H9 (cell line): ENCODE data around the gene SF3B3. TPM values are rescaled to one million over a fixed set of nuclear protein-coding genes. Genes with fewer than 3 reads are reported as not detected.
A peak's percentile ranks its signal among the peaks of the same experiment; 100 is the strongest.

ENCODE experiments used
- DNase-seq: peaks from one replicate; pipeline ENCODE4 v3.0.0-alpha.2; 2017
- H2AFZ ChIP-seq: one replicate; pipeline ENCODE4 v1.6.1; 2013; ENCODE audit warnings: mild to moderate bottlenecking, low read length, control low read depth, moderate library complexity
- H2AK5ac ChIP-seq: 2 replicates; pipeline ENCODE4 v1.6.1; 2013; ENCODE audit warnings: low read length, control low read depth, mixed read lengths; ENCODE audit not compliant: insufficient read length
- H2BK120ac ChIP-seq: one replicate; pipeline ENCODE4 v1.6.1; 2013; ENCODE audit warnings: low read depth, mild to moderate bottlenecking, low read length, control low read depth, inconsistent platforms; ENCODE audit not compliant: poor library complexity, severe bottlenecking
- H2BK12ac ChIP-seq: 2 replicates; pipeline ENCODE4 v1.6.1; 2013; ENCODE audit warnings: low read length, control low read depth, mixed read lengths, low read depth; ENCODE audit not compliant: insufficient read length
- H2BK15ac ChIP-seq: 2 replicates; pipeline ENCODE4 v1.6.1; 2013; ENCODE audit warnings: low read depth, low read length, control low read depth
- H2BK20ac ChIP-seq: one replicate; pipeline ENCODE4 v1.6.1; 2013; ENCODE audit warnings: low read depth, mild to moderate bottlenecking, low read length, control low read depth, inconsistent platforms; ENCODE audit not compliant: poor library complexity, severe bottlenecking
- H2BK5ac ChIP-seq: 2 replicates; pipeline ENCODE4 v1.6.1; 2013; ENCODE audit warnings: low read length, control low read depth, mixed read lengths; ENCODE audit not compliant: insufficient read length
- H3K14ac ChIP-seq: 2 replicates; pipeline ENCODE4 v1.6.1; 2013; ENCODE audit warnings: low read length, control low read depth; ENCODE audit not compliant: insufficient read depth
- H3K18ac ChIP-seq: 2 replicates; pipeline ENCODE4 v1.6.1; 2013; ENCODE audit warnings: low read depth, mild to moderate bottlenecking, mixed read lengths, low read length, control low read depth; ENCODE audit not compliant: insufficient read length
- H3K23ac ChIP-seq: 2 replicates; pipeline ENCODE4 v1.6.1; 2013; ENCODE audit warnings: low read length, control low read depth, mixed read lengths, low read depth; ENCODE audit not compliant: insufficient read length
- H3K23me2 ChIP-seq: 2 replicates; pipeline ENCODE4 v1.6.1; 2013; ENCODE audit warnings: low read depth, mild to moderate bottlenecking, mixed read lengths, low read length, control low read depth; ENCODE audit not compliant: insufficient read length, poor library complexity, severe bottlenecking
- H3K27ac ChIP-seq: 2 replicates; pipeline ENCODE4 v1.5.1; 2013; ENCODE audit warnings: low read length, control low read depth, mixed read lengths, low read depth; ENCODE audit not compliant: insufficient read length
- H3K27me3 ChIP-seq: 2 replicates; pipeline ENCODE4 v1.6.1; 2013; ENCODE audit warnings: low read length, control low read depth, inconsistent platforms; ENCODE audit not compliant: insufficient read depth
- H3K4ac ChIP-seq: 2 replicates; pipeline ENCODE4 v1.6.1; 2013; ENCODE audit warnings: low read depth, mild to moderate bottlenecking, control low read depth, inconsistent platforms, low read length, moderate library complexity
- H3K4me1 ChIP-seq: 2 replicates; pipeline ENCODE4 v1.6.1; 2013; ENCODE audit warnings: low read length, control low read depth, inconsistent platforms; ENCODE audit not compliant: insufficient read depth
- H3K4me2 ChIP-seq: 2 replicates; pipeline ENCODE4 v1.6.1; 2013; ENCODE audit warnings: low read length, control low read depth, mixed read lengths; ENCODE audit not compliant: insufficient read length, insufficient read depth
- H3K56ac ChIP-seq: 2 replicates; pipeline ENCODE4 v1.6.1; 2013; ENCODE audit warnings: low read depth, mild to moderate bottlenecking, mixed read lengths, low read length, control low read depth; ENCODE audit not compliant: insufficient read length
- H3K79me1 ChIP-seq: 2 replicates; pipeline ENCODE4 v1.6.1; 2013; ENCODE audit warnings: low read depth, mild to moderate bottlenecking, moderate library complexity, low read length, control low read depth, inconsistent platforms; ENCODE audit not compliant: insufficient read depth, poor library complexity, severe bottlenecking
- H3K79me2 ChIP-seq: 2 replicates; pipeline ENCODE4 v1.6.1; 2013; ENCODE audit warnings: low read length, control low read depth, inconsistent platforms; ENCODE audit not compliant: insufficient read depth
- H3K9ac ChIP-seq: 2 replicates; pipeline ENCODE4 v1.6.1; 2013; ENCODE audit warnings: low read length, control low read depth, mixed read lengths; ENCODE audit not compliant: insufficient read length; ENCODE audit errors: extremely low read depth
- H3K9me3 ChIP-seq: one replicate; pipeline ENCODE4 v1.6.1; 2013; ENCODE audit warnings: low read depth, low read length, inconsistent platforms; ENCODE audit not compliant: control insufficient read depth
- H3T11ph ChIP-seq: one replicate; pipeline ENCODE4 v1.6.1; 2013; ENCODE audit warnings: mild to moderate bottlenecking, low read length, control low read depth, inconsistent platforms
- H4K20me1 ChIP-seq: one replicate; pipeline ENCODE4 v1.6.1; 2013; ENCODE audit not compliant: control insufficient read depth, insufficient read length, insufficient read depth
- H4K5ac ChIP-seq: 2 replicates; pipeline ENCODE4 v1.6.1; 2013; ENCODE audit warnings: low read depth, mild to moderate bottlenecking, mixed read lengths, low read length, control low read depth; ENCODE audit not compliant: insufficient read length
- H4K8ac ChIP-seq: replicated peaks from 2 replicates; pipeline ENCODE4 v1.6.1; 2013; ENCODE audit warnings: low read length, control low read depth, mixed read lengths, low read depth; ENCODE audit not compliant: insufficient read length
- H4K91ac ChIP-seq: 2 replicates; pipeline ENCODE4 v1.6.1; 2013; ENCODE audit warnings: low read depth, mild to moderate bottlenecking, moderate library complexity, mixed read lengths, low read length, control low read depth; ENCODE audit not compliant: insufficient read length
- H3K27ac Mint-ChIP-seq, 3 experiments: 2 replicates in 2 of 3; 3 replicates in 1 of 3; pipeline ENCODE4 v1.8.0; 2020 to 2021; ENCODE audit warnings: mixed read lengths in 3 of 3, mild to moderate bottlenecking in 1 of 3, moderate library complexity in 1 of 3
- H3K27me3 Mint-ChIP-seq: 2 replicates; pipeline ENCODE4 v1.8.0; 2021; ENCODE audit warnings: low read depth, mild to moderate bottlenecking, moderate library complexity, mixed read lengths
- H3K36me3 Mint-ChIP-seq, 3 experiments: 2 replicates in 2 of 3; 3 replicates in 1 of 3; pipeline ENCODE4 v1.8.0; 2020 to 2021; ENCODE audit warnings: low read depth in 3 of 3, mixed read lengths in 3 of 3; ENCODE audit not compliant: insufficient read depth in 1 of 3
- H3K4me1 Mint-ChIP-seq, 2 experiments: 2 replicates each; pipeline ENCODE4 v1.8.0; 2020; ENCODE audit warnings: mixed read lengths in 2 of 2
- H3K4me3 Mint-ChIP-seq, 2 experiments: 2 replicates in 1 of 2; 3 replicates in 1 of 2; pipeline ENCODE4 v1.8.0; 2020 to 2021; ENCODE audit warnings: mild to moderate bottlenecking in 2 of 2, mixed read lengths in 2 of 2, moderate library complexity in 1 of 2
- H3K9me3 Mint-ChIP-seq, 2 experiments: 2 replicates in 1 of 2; 3 replicates in 1 of 2; pipeline ENCODE4 v1.8.0; 2020; ENCODE audit warnings: mild to moderate bottlenecking in 2 of 2, mixed read lengths in 2 of 2, moderate library complexity in 1 of 2
- CTCF ChIP-seq: fragments of 200-600 bp; sonication (generic); conservative IDR thresholded peaks from 3 replicates; pipeline ENCODE4 v1.8.0; 2021; ENCODE audit warnings: antibody characterized with exemption, mild to moderate bottlenecking
- WGBS: extraction: QIAGEN DNeasy Blood & Tissue Kit; methylation state at CpG from one replicate; pipeline ENCODE4 v1.1.7; 2013; ENCODE audit warnings: missing lambda C conversion rate, low lambda C conversion rate, mixed read lengths; ENCODE audit not compliant: insufficient read length; ENCODE audit errors: extremely low coverage; 5-methylcytosine and 5-hydroxymethylcytosine counted together
- total RNA-seq: library from RNA; stranded (reverse); gene quantifications from 2 replicates; pipeline ENCODE4 v1.2.1, GENCODE V29; 2021

SF3B3 gene
- total RNA-seq, 1 experiment from 2014 or later = 493 TPM

GRCh38 chr16:70582280-70582978 is 58.8 kb downstream of the SF3B3 start:
- Histone ChIP-seq H4K8ac (no peak overlapping the region), H2BK12ac (no peak overlapping the region), H3K9me3 (no peaks in the 10 kb centered on the region), H3K27me3 (no peaks in the 10 kb centered on the region), H3K27ac (no peak overlapping the region), H3K18ac (no peak overlapping the region), H4K91ac (no peak overlapping the region), H3K79me1 (no peaks in the 10 kb centered on the region), H4K20me1 (no peaks in the 10 kb centered on the region), H3K4me2 (no peak overlapping the region), H2BK15ac (no peak overlapping the region), H3K14ac (no peak overlapping the region; the same call in 1 of the 2 replicates), H3K4ac (no peak overlapping the region), H3T11ph (no peak overlapping the region), H2AK5ac (no peak overlapping the region), H3K56ac (no peak overlapping the region), H3K23me2 (no peaks in the 10 kb centered on the region), H2BK20ac (no peak overlapping the region), H4K5ac (no peak overlapping the region), H2BK5ac (no peak overlapping the region), H3K9ac (no peak overlapping the region), H3K79me2 (no peaks in the 10 kb centered on the region), H2AFZ (no peak overlapping the region), H3K4me1 (no peaks in the 10 kb centered on the region), H2BK120ac (no peak overlapping the region), H3K23ac (no peak overlapping the region)
- peaks cover 7% of the 10 kb centered on the region for H3K27me3 Mint-ChIP-seq
- DNase-seq = no peak
- no peaks in the 10 kb centered on the region for H3K36me3 Mint-ChIP-seq
- H3K27ac Mint-ChIP-seq = no peak overlapping the region; a peak in 2 of 7 replicates
- WGBS = no CpG with 5 or more reads among the region's 11 CpGs
- peak; percentile 63 for TF ChIP-seq CTCF
- H3K4me1 Mint-ChIP-seq = peaks cover 2 to 5% of the 10 kb centered on the region in 2 experiments; a peak in 3 of 4 replicates
- H3K9me3 Mint-ChIP-seq = peaks cover 0 to 3% of the 10 kb centered on the region in 2 experiments; a peak in 1 of 5 replicates
- no peak overlapping the region for H3K4me3 Mint-ChIP-seq
